Spleen (tissue), 11 donors: ENCODE data around the gene PANK4. TPM values are rescaled to one million over a fixed set of nuclear protein-coding genes. Genes with fewer than 3 reads are reported as not detected.

Experiments
- DNase-seq: peaks from one replicate; pipeline ENCODE4 v3.0.0-alpha.2; 2020
- H3K27ac ChIP-seq, 8 donors: fragments of 200-600 bp; sonication (generic) in 7 of 8; 1 replicate in 4 of 8; 2 replicates in 4 of 8; pipeline versions ENCODE4 v1.5.0 to v1.8.0; 2016 to 2021; ENCODE audit warnings: inconsistent platforms in 4 of 8, mild to moderate bottlenecking in 4 of 8, moderate library complexity in 1 of 8
- H3K27me3 ChIP-seq, 7 donors: fragments of 200-600 bp; sonication (generic) in 6 of 7; replicated peaks in 1 of 7; 1 replicate in 4 of 7; 2 replicates in 3 of 7; pipeline versions ENCODE4 v1.5.0 to v1.8.0; 2016 to 2021; ENCODE audit warnings: inconsistent platforms in 3 of 7, mild to moderate bottlenecking in 1 of 7
- H3K36me3 ChIP-seq, 6 donors: fragments of 200-600 bp; sonication (generic) in 5 of 6; 1 replicate in 4 of 6; 2 replicates in 2 of 6; pipeline versions ENCODE4 v1.5.0 to v1.8.0; 2016 to 2021; ENCODE audit warnings: inconsistent platforms in 2 of 6
- H3K4me1 ChIP-seq, 6 donors: fragments of 200-600 bp; sonication (generic) in 5 of 6; 1 replicate in 3 of 6; 2 replicates in 3 of 6; pipeline versions ENCODE4 v1.5.0 to v1.8.0; 2016 to 2021; ENCODE audit warnings: inconsistent platforms in 3 of 6
- H3K4me3 ChIP-seq, 8 donors: fragments of 200-600 bp; sonication (generic) in 7 of 8; 1 replicate in 4 of 8; 2 replicates in 4 of 8; pipeline versions ENCODE4 v1.5.0 to v1.8.0; 2016 to 2021; ENCODE audit warnings: inconsistent platforms in 4 of 8, mild to moderate bottlenecking in 4 of 8, moderate library complexity in 2 of 8
- H3K9me3 ChIP-seq, 8 donors: fragments of 200-600 bp; sonication (generic) in 7 of 8; 1 replicate in 4 of 8; 2 replicates in 4 of 8; pipeline versions ENCODE4 v1.5.0 to v1.8.0; 2016 to 2021; ENCODE audit warnings: inconsistent platforms in 4 of 8
- POLR2A ChIP-seq, 3 donors: fragments of 450-650 bp; IDR thresholded peaks; one replicate each; pipeline ENCODE4 v1.5.1; 2017; ENCODE audit warnings: antibody characterized with exemption in 3 of 3, mild to moderate bottlenecking in 1 of 3
- POLR2AphosphoS5 ChIP-seq, 3 donors: sonication (generic); formaldehyde crosslinking; IDR thresholded peaks; one replicate each; pipeline ENCODE4 v1.5.1; 2017; ENCODE audit warnings: antibody characterized with exemption in 3 of 3
- WGBS, 5 donors: extraction: QIAGEN DNeasy Blood & Tissue Kit in 3 of 5; methylation state at CpG; one replicate each; pipeline versions ENCODE4 v1.1.5 to v1.1.7; 2013 to 2018; 5-methylcytosine and 5-hydroxymethylcytosine counted together
- intact Hi-C: fragments of 100-400 bp; cut with DNase I; formaldehyde crosslinking; loops from one replicate; pipeline ENCODE4 v1.15.0; 2023; ENCODE audit warnings: low total_unique reads
- polyA plus RNA-seq, 3 donors: library from polyadenylated mRNA; stranded (reverse); fragments of 200-250 nt; gene quantifications; one replicate each; pipeline ENCODE4 v1.2.1, GENCODE V29; 2013
- total RNA-seq, 7 donors: library from RNA; depleted of rRNA in 3 of 7; stranded (reverse); fragments of >200 nt in 3 of 7; fragmentation: NEBNext Ultra II Directional in 4 of 7; extraction: Animal tissue kit (Norgen Biotek cat#: 25700) in 4 of 7; gene quantifications; one replicate each; pipeline versions ENCODE4 v1.1.0 to v1.2.1, GENCODE V29; 2016 to 2021
- TF ChIP-seq, protein P1 (sequence below), 11 experiments: fragments of 200-600 bp in 7 of 11; fragments of 450-650 bp in 4 of 11; sonication (generic) in 4 of 11; IDR thresholded peaks in 8 of 11; conservative IDR thresholded peaks in 3 of 11; 1 replicate in 7 of 11; 2 replicates in 4 of 11; pipeline versions ENCODE4 v1.4.0 to v1.8.0; 2016 to 2021; ENCODE audit warnings: antibody characterized with exemption in 11 of 11, inconsistent platforms in 4 of 11, mild to moderate bottlenecking in 1 of 11
- donor health status: healthy with polysubstance abuse.
- donor health status: DM: no; HTN: no; CAD: no; lungs with moderate emphysema.
- donor health status: DM: no; HTN: no; CAD: no.
- donor health status: Bipolar disorder and iron deficiency.
- donor health status: healthy.
- donor health status: DM: no; HTN: no; CAD: no.
- donor health status: DM: yes; HTN: yes; CAD: no.

PANK4 gene
- total and polyA plus RNA-seq, 10 donors, result 13.8 to 49.5 (median 42.9) TPM

DNA sequence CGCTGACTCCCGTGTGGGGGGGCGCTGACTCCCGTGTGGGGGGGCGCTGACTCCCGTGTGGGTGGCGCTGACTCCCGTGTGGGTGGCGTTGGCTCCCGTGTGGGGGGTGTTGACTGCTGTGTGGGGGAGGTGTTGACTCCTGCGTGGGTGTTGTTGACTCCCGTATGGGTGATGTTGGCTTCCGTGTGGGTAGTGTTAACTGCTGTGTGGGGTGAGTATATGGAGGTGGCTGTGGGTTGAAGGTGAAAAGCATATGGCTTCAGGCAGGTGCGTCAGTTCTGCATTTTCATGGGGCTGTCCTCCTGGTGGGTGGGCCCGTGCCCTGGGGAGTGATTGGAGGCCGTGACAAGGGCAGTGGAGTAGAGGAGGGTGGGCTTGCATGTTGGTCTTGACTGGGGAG is 42.4 kb downstream of the PANK4 start:
- peaks cover 0 to 27% (median 6%) of the 10 kb centered on the region in 6 donors for H3K4me1 ChIP-seq
- DNase-seq, result no peak
- peaks cover 0 to 16% (median 10%) of the 10 kb centered on the region in 8 donors for H3K9me3 ChIP-seq
- no peak overlapping the region for H3K27ac ChIP-seq
- intact Hi-C loops, result no loop called here
- TF ChIP-seq, protein P1, sequence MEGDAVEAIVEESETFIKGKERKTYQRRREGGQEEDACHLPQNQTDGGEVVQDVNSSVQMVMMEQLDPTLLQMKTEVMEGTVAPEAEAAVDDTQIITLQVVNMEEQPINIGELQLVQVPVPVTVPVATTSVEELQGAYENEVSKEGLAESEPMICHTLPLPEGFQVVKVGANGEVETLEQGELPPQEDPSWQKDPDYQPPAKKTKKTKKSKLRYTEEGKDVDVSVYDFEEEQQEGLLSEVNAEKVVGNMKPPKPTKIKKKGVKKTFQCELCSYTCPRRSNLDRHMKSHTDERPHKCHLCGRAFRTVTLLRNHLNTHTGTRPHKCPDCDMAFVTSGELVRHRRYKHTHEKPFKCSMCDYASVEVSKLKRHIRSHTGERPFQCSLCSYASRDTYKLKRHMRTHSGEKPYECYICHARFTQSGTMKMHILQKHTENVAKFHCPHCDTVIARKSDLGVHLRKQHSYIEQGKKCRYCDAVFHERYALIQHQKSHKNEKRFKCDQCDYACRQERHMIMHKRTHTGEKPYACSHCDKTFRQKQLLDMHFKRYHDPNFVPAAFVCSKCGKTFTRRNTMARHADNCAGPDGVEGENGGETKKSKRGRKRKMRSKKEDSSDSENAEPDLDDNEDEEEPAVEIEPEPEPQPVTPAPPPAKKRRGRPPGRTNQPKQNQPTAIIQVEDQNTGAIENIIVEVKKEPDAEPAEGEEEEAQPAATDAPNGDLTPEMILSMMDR (IDR thresholded peaks at IDR 0.05 in 8 of 11, conservative IDR thresholded peaks at IDR 0.05 in 3 of 11), result no peak
- no peak for TF ChIP-seq POLR2A (IDR thresholded peaks at IDR 0.05)
- TF ChIP-seq POLR2AphosphoS5 (IDR thresholded peaks at IDR 0.05), result no peak
- no peaks in the 10 kb centered on the region for H3K27me3 ChIP-seq
- no peak overlapping the region for H3K4me3 ChIP-seq
- H3K36me3 ChIP-seq, result peaks cover 0 to 19% (median 0%) of the 10 kb centered on the region in 6 donors
- 65 to 83% (median 76%) methylated on average over 8 to 16 of the region's 16 CpGs for WGBS, 5 donors

DNA sequence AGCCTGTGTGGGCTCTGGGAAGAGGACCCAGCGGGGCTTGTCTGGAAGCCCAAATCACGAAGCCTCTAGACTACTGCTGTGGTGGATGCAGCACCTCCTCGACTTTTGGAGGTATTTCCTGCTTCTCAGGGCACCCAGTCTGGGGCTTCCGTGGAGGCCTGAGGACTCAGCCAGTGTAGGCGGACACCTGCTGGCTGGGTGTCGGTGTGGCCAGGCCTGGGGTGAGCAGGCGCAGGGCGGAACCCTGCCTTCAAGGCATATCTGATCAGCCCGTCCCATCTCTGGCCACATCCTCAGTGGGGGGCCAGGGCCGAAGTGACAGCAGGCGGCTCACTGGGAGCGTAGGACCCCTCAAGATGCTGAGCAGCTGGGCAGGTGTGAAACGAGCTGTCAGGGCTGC is 43.4 kb downstream of the PANK4 start:
- no peak for DNase-seq
- WGBS, 5 donors, result 80 to 97% (median 85%) methylated on average over 7 to 13 of the region's 13 CpGs

GRCh38 chr1:2482588-2482987 is 43.8 kb downstream of the PANK4 start:
- H3K27ac ChIP-seq, result no peak overlapping the region
- H3K27me3 ChIP-seq, result no peaks in the 10 kb centered on the region
- peaks cover 0 to 6% (median 0%) of the 10 kb centered on the region in 6 donors for H3K36me3 ChIP-seq
- peaks cover 0 to 27% (median 6%) of the 10 kb centered on the region in 6 donors for H3K4me1 ChIP-seq
- DNase-seq, result no peak
- 60 to 85% (median 79%) methylated on average over 2 to 11 of the region's 11 CpGs for WGBS, 5 donors
- H3K4me3 ChIP-seq, result no peak overlapping the region
- intact Hi-C loops, result no loop called here
- H3K9me3 ChIP-seq, result peaks cover 0 to 2% (median 0%) of the 10 kb centered on the region in 8 donors
- TF ChIP-seq POLR2AphosphoS5 (IDR thresholded peaks at IDR 0.05), result no peak
- TF ChIP-seq, protein P1 (IDR thresholded peaks at IDR 0.05 in 8 of 11, conservative IDR thresholded peaks at IDR 0.05 in 3 of 11), result no peak
- TF ChIP-seq POLR2A (IDR thresholded peaks at IDR 0.05), result no peak

More for the DNA sequence above, 43.4 kb downstream of the PANK4 start:
- Histone ChIP-seq H3K4me1 (peaks cover 0 to 27% (median 6%) of the 10 kb centered on the region in 6 donors), H3K4me3 (no peak overlapping the region), H3K27me3 (no peaks in the 10 kb centered on the region), H3K36me3 (peaks cover 0 to 10% (median 0%) of the 10 kb centered on the region in 6 donors), H3K27ac (no peak overlapping the region), H3K9me3 (peaks cover 0 to 6% (median under 1%) of the 10 kb centered on the region in 8 donors)
- TF ChIP-seq POLR2AphosphoS5 (IDR thresholded peaks at IDR 0.05), result no peak
- TF ChIP-seq, protein P1 (IDR thresholded peaks at IDR 0.05 in 8 of 11, conservative IDR thresholded peaks at IDR 0.05 in 3 of 11), result no peak
- intact Hi-C loops, result no loop called here

GRCh38 chr1:2481885-2482284 is 44.5 kb downstream of the PANK4 start:
- WGBS, 5 donors, result 70 to 87% (median 77%) methylated on average over 5 to 10 of the region's 10 CpGs
- Histone ChIP-seq H3K36me3 (no peaks in the 10 kb centered on the region), H3K9me3 (no peaks in the 10 kb centered on the region), H3K4me1 (peaks cover 0 to 27% (median 6%) of the 10 kb centered on the region in 6 donors), H3K27ac (no peak overlapping the region), H3K4me3 (no peak overlapping the region), H3K27me3 (no peaks in the 10 kb centered on the region)
- TF ChIP-seq POLR2AphosphoS5 (IDR thresholded peaks at IDR 0.05) (no peak), POLR2A (IDR thresholded peaks at IDR 0.05) (no peak)
- TF ChIP-seq, protein P1 (IDR thresholded peaks at IDR 0.05 in 8 of 11, conservative IDR thresholded peaks at IDR 0.05 in 3 of 11), result no peak
- no peak for DNase-seq
- intact Hi-C loops, result no loop called here
